Endothelial cell of hepatic sinusoid (primary cell): ENCODE data around the gene TTC21B.

ENCODE experiments used
- in situ Hi-C: cut with HindIII; loops from 2 replicates; pipeline ENCODE4 v1.10.0; 2017; ENCODE audit warnings: low sequenced_read_pairs

Gene TTC21B

GRCh38 chr2:165840333-165840958 lies 113.1 kb downstream of the TTC21B start:
- in situ Hi-C loops: no loop called here

DNA sequence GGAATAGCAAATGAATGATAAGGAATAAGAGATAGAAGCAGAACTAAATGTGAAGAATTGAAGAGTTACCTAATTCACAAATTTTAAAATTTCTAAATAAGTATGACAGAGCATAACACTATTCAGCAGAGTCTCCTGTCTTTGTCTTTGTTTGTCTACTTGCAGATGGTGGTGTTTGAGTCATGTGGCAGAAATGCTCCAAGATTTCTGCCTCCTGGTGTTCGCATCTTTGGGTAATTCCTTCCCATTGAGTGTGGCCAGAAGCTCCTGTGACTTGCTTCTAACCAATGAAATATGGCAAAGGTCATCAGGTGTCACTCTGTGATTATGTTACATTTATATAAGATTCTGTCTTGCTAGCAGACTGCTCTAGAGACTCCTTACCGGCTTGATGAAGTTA lies 114.0 kb downstream of the TTC21B start:
- in situ Hi-C loops: no loop called here

DNA sequence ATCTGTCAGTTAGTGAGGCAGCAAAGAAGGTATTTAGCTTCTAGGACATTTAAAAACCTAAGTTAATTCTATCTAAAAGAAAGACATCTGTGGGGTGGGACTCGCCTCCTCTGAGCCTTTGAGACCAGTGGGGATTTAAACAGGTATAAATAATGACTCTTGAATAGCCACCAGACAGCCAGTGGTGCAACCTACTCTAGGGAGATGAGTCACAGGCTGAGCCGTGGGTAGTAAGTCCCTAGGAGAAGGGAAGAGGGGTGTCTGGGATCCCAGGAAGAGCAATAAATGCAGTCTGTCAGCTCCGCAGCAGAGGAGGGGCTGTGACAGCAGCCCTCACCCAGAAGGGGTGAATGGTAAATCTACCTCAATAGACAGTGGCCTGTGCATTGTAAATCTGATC lies 116.5 kb downstream of the TTC21B start:
- in situ Hi-C loops: no loop called here

- in situ Hi-C loops: no loop called here
These were observed 118.2 kb downstream of the TTC21B start for GRCh38 chr2:165835363-165835762.

- in situ Hi-C loops: no loop called here
These were observed 120.4 kb downstream of the TTC21B start for GRCh38 chr2:165833156-165833555.

GRCh38 chr2:165827921-165828276 lies 125.7 kb downstream of the TTC21B start:
- in situ Hi-C loops: no loop called here

DNA sequence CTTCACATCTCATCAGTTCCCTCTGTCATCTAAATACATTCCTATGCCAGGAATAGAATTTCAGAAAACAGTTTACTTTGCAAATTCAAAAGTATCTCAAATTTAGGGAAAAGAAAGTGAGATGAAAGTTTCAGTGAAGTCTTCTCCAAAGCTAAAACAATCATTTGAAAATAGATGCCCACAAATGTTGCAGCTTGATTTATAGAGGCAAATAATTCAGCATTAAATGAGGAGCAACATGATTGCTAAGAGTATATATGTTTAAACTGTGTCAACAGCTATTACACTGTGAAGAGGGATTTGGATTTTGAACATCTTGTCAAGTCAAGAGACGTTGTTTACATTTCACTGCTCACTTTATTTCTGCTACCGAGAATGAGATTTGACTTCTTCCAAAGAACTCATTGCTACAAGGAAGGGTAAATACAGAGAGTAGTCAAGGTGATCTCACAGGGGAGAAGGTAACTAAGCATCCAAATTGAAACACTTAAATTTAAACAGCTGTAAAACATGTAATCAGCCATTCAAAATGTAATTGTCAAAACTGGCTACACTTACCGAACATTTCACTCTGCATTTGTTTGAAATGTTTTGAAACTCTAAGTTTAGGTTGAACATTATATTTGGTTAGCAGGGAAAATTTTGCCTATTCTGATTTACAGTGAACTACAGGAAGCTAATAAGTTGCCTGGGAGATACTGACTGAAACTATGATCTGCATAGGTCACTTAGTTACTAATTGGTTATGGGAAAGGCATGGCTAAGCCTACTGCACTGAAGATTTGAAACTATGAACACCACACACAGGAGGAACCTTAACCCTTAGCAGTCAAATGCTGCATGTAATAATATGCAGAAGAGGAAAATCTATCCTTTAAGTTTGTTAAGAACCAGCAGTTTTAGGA lies 126.3 kb downstream of the TTC21B start:
- in situ Hi-C loops: no loop called here

DNA sequence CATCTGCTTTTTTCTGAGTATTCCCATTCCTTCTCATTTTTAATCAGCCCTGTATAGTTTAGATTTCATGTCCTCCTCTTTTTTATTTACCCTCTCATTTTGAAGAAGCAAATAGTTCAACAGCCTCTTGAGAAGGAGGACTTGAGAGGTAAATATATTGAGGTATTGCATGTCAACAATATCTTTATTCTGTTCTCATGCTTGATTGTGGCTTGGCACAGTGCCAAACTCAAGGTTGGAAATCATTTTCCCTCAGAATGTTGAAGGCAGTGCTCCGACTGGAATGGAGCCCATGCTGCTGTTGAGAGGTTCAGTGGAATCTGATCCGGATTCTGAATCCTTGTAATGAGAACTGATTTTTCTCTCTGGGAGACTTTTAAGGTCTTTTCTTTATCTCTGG lies 128.5 kb downstream of the TTC21B start:
- in situ Hi-C loops: no loop called here
